ENCODE results near the gene RPN1. TPM values are rescaled to one million over a fixed set of nuclear protein-coding genes. Genes with fewer than 3 reads are reported as not detected.

RPN1 gene
- total and polyA plus RNA-seq, 2 of the 13 experiments (the other 11 are each of a cell fraction or from before 2014, with no cell fraction given), result 290 to 342 TPM

- TF ChIP-seq MAZ (IDR thresholded peaks at IDR 0.05; ENCODE audit: borderline replicate concordance, low read depth, low read length), result no peak
- 0 out of 2 replicates have a peak, but pooled peaks have one; percentile 51 for TF ChIP-seq MAZ (CRISPR knock-in tag; IDR thresholded peaks at IDR 0.05; ENCODE audit: low read depth)
- no peak for TF ChIP-seq CREB1 (IDR thresholded peaks at IDR 0.05)
- TF ChIP-seq CREB1 (CRISPR knock-in tag; IDR thresholded peaks at IDR 0.05), result no peak
- no peak for TF ChIP-seq ZNF276 (CRISPR knock-in tag; IDR thresholded peaks at IDR 0.05; ENCODE audit: low read depth)
- TF ChIP-seq CEBPZ (IDR thresholded peaks at IDR 0.05; ENCODE audit: low read length), result no peak
- TF ChIP-seq BCL6 (CRISPR knock-in tag; IDR thresholded peaks at IDR 0.05), result 0 out of 2 replicates have a peak, but pooled peaks have one; percentile 28
- TF ChIP-seq ZNF12 (CRISPR knock-in tag; IDR thresholded peaks at IDR 0.05), result no peak
- 0 out of 2 replicates have a peak, but pooled peaks have one; percentile 29 for TF ChIP-seq ZSCAN21 (CRISPR knock-in tag; IDR thresholded peaks at IDR 0.05; ENCODE audit: borderline replicate concordance)
- no peak for TF ChIP-seq ZHX2 (IDR thresholded peaks at IDR 0.05; ENCODE audit: low read depth)
- no peak for TF ChIP-seq ZHX2 (CRISPR knock-in tag; IDR thresholded peaks at IDR 0.05; ENCODE audit: borderline replicate concordance)
- 0 out of 2 replicates have a peak, but pooled peaks have one; percentile 47 for TF ChIP-seq IKZF5 (CRISPR knock-in tag; IDR thresholded peaks at IDR 0.05)
- no peak for TF ChIP-seq CSRNP1 (CRISPR knock-in tag; IDR thresholded peaks at IDR 0.05)
These were observed 59.7 kb downstream of the RPN1 start (continued) for GRCh38 chr3:128590948-128591347.

Measured in HepG2 (cell line).